ENCODE data around the gene PALD1.
"Not testable (repeated sequence)": the region's sequence is repeated elsewhere in the genome, so short reads cannot be mapped to it uniquely, and the experiment has no call there.

The PALD1 gene

DNA sequence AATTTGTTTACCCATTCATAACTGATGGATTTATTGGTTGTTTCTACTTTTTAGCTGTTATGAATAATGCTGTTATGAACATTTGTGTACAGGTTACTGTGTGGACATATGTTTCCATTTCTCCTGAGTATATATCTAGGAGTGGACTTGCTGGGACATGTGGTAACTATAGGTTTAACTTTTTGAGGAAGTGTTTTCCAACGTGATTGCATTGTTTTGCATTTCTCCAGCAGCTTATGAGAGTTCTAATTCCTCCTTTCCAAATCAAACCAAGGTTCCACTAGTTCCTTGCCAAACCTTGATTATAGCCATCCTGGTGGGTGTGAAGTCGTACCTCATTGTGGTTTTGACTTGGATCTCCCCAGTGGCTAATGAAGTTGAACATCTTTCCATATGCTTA, 126.6 kb downstream of the PALD1 start:
- no peak for DNase-seq (ENCODE audit: low read depth)
- TF ChIP-seq, protein P1, sequence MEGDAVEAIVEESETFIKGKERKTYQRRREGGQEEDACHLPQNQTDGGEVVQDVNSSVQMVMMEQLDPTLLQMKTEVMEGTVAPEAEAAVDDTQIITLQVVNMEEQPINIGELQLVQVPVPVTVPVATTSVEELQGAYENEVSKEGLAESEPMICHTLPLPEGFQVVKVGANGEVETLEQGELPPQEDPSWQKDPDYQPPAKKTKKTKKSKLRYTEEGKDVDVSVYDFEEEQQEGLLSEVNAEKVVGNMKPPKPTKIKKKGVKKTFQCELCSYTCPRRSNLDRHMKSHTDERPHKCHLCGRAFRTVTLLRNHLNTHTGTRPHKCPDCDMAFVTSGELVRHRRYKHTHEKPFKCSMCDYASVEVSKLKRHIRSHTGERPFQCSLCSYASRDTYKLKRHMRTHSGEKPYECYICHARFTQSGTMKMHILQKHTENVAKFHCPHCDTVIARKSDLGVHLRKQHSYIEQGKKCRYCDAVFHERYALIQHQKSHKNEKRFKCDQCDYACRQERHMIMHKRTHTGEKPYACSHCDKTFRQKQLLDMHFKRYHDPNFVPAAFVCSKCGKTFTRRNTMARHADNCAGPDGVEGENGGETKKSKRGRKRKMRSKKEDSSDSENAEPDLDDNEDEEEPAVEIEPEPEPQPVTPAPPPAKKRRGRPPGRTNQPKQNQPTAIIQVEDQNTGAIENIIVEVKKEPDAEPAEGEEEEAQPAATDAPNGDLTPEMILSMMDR (IDR thresholded peaks at IDR 0.05; ENCODE audit: control insufficient read depth, insufficient read depth, low read depth, low read length, missing control alignments) = no peak
- H3K4me3 ChIP-seq (ENCODE audit: control insufficient read depth, low read depth, low read length) = no peak overlapping the region

DNA sequence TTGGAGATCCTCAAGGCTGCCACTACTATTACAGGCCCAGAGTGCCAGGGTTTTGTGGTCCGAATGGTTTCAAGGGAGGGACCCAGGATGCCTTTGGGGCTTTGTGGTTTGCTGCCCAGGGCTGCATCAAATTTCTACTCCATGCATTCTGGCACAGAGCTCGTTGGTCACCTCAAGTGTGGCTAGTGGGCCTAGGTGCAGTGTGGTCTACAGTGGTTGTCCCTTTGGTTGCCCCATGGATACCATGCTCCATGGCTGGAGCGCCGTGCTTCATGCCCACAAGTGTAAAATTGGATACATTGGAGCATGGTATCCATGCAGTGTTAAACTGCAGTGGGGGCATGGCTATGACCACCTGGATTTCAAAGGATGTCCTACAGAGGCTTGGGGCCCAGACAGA, 129.4 kb downstream of the PALD1 start:
- no peak for DNase-seq (ENCODE audit: low read depth)
- TF ChIP-seq, protein P1 (IDR thresholded peaks at IDR 0.05; ENCODE audit: control insufficient read depth, insufficient read depth, low read depth, low read length, missing control alignments) = no peak
- no peak overlapping the region for H3K4me3 ChIP-seq (ENCODE audit: control insufficient read depth, low read depth, low read length)

DNA sequence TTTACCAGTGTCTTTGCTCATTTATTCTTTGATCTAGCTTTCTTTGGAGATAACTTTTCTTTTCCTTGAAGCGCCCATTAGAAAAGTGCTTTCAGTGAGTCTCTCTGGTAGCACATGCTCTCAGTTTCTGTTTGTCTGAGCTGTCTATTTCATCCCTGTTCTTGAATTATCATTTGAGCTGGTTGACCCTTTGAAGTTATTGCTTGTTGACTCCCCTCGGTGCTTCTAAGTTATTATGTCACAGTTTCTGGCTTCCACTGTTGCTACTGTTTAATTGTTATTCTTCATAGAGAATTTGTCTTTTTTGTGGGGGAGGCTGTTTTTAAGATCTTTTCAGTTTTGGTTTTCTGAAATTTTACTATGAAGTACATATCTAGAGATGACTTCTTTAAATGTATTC, 135.4 kb downstream of the PALD1 start:
- TF ChIP-seq, protein P1 (IDR thresholded peaks at IDR 0.05; ENCODE audit: control insufficient read depth, insufficient read depth, low read depth, low read length, missing control alignments) = no peak
- no peak for DNase-seq (ENCODE audit: low read depth)
- no peak overlapping the region for H3K4me3 ChIP-seq (ENCODE audit: control insufficient read depth, low read depth, low read length)

DNA sequence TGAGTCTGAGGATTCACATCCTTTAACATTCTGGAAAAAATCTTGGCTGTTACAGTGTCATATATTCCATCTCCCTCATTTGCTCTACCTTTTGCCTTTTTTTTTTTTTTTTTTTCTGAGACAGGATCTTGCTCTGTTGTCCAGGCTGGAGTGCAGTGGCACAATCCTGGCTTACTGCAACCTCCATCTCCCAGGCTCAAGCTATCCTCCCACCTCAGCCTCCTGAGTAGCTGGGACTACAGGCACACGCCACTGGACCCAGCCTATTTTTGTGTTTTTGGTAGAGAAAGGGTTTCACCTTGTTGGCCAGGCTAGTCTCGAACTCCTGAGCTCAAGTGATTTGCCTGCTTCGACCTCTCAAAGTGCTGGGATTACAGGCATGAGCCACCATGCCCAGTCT, 135.8 kb downstream of the PALD1 start:
- H3K4me3 ChIP-seq (ENCODE audit: control insufficient read depth, low read depth, low read length); DNase-seq (ENCODE audit: low read depth): not testable (repeated sequence)

DNA sequence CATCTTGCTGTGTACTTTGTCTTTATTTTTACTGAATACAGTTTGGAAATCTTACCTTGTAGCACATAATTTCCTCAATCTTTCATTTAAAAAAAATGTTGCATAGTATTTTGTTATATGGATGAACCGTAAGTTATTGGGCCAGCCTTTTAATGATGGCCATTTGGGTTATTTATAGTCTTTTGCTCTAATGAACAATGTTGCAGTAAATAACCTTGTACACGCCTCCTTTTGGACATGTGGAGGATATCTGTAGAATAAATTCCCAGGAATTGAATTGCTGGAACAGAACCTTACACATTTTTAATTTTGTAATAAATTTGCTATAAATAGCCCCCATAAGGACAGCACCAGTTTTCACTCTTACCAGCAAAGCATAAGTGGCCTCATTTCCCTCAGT, 136.6 kb downstream of the PALD1 start:
- no peak for DNase-seq (ENCODE audit: low read depth)
- no peak overlapping the region for H3K4me3 ChIP-seq (ENCODE audit: control insufficient read depth, low read depth, low read length)
- TF ChIP-seq, protein P1 (IDR thresholded peaks at IDR 0.05; ENCODE audit: control insufficient read depth, insufficient read depth, low read depth, low read length, missing control alignments) = no peak

DNA sequence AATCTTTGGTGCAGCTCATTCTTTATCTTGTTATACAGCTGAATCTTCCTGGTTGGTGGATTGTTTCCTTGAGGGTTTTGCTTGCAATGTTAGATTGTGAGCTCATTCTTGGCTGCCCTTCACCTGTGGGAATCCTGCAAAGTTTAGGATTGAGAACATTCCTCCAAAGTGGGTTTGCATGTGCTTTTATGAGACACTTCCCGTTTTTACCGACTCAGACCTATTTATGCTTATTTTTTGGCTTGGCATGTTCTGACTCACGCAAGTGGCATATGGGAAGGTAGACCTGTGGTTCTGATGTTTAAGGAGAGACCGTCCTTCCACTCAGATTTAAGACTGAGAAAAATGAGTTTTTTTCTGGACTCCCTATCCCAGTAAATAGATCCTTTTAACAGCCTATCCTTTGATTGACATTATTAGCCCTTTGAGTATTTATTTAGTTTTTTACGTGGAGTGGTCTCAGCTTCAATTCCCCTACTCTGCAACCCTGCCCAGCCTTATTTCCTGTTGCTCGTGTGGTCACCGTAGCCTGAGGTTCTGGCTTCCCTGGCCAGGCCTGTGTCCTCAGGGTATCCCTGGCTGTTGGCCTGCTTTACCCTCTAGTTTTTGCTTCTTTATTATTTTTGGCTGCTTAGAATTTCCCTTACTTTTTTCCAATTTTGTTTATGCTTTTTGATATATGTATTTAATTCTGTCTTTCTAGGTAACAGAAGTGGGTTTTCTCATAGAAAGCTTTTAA, 137.4 kb downstream of the PALD1 start:
- H3K4me3 ChIP-seq (ENCODE audit: control insufficient read depth, low read depth, low read length) = no peak overlapping the region
- no peak for DNase-seq (ENCODE audit: low read depth)
- TF ChIP-seq, protein P1 (IDR thresholded peaks at IDR 0.05; ENCODE audit: control insufficient read depth, insufficient read depth, low read depth, low read length, missing control alignments) = no peak

DNA sequence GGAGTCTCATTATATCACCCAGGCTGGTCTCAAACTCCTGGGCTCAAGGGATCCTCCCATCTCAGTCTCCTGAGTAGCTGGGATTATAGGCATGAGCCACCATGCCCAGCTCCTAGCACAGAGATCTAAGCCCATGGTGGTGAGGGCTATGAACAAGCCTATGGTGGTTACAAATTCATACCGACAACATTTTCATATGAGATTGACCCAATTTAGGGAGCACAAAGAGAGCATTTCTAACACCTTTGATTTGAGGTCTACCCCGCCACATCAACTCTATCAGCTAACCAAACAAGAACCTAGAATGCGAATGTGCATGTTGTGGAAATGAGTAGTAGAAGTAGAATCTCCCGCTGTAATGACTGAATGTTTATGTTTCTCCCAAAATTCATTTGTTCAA, 138.2 kb downstream of the PALD1 start:
- no peak for DNase-seq (ENCODE audit: low read depth)
- TF ChIP-seq, protein P1 (IDR thresholded peaks at IDR 0.05; ENCODE audit: control insufficient read depth, insufficient read depth, low read depth, low read length, missing control alignments) = no peak
- H3K4me3 ChIP-seq (ENCODE audit: control insufficient read depth, low read depth, low read length) = no peak overlapping the region

All from AG09309 (cell line).